HT-29 (cell line): ENCODE results near the gene CA9. TPM values are rescaled to one million over a fixed set of nuclear protein-coding genes. Genes with fewer than 3 reads are reported as not detected.

Experiments
- DNase-seq: peaks from one replicate; pipeline ENCODE4 v3.0.0-alpha.2; 2015; ENCODE audit warnings: low spot score
- total RNA-seq: library from RNA; depleted of rRNA; stranded (reverse); fragments of >200 nt; shearing (Covaris generic); gene quantifications from 2 replicates; pipeline ENCODE4 v1.2.3, GENCODE V29; 2014

Gene CA9
- total RNA-seq, 1 experiment from 2014 or later, result 95.4 TPM

- DNase-seq, result peak; percentile 14
These were observed 21.5 kb upstream of the CA9 start for GRCh38 chr9:35651956-35652828.

GRCh38 chr9:35652829-35653209, 20.9 kb upstream of the CA9 start:
- no peak for DNase-seq

DNA sequence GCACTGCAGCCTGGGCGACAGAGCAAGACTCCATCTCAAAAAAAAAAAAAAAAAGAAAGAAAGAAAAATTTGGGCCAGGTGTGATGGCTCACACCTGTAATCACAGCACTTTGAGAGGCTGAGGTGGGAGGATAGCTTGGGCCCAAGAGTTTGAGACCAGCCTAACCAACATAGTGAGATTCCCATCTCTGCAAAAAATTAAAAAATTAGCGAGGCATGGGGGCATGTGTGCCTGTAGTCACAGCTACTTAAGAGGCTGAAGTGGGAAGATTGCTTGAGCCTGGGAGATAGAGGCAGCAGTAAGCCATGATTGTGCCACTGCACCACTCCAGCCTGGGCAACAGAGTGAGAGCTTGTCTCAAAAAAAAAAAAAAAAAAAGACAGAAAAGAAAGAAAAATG, 20.1 kb upstream of the CA9 start:
- no peak for DNase-seq

GRCh38 chr9:35656348-35656747, 17.4 kb upstream of the CA9 start:
- no peak for DNase-seq

DNA sequence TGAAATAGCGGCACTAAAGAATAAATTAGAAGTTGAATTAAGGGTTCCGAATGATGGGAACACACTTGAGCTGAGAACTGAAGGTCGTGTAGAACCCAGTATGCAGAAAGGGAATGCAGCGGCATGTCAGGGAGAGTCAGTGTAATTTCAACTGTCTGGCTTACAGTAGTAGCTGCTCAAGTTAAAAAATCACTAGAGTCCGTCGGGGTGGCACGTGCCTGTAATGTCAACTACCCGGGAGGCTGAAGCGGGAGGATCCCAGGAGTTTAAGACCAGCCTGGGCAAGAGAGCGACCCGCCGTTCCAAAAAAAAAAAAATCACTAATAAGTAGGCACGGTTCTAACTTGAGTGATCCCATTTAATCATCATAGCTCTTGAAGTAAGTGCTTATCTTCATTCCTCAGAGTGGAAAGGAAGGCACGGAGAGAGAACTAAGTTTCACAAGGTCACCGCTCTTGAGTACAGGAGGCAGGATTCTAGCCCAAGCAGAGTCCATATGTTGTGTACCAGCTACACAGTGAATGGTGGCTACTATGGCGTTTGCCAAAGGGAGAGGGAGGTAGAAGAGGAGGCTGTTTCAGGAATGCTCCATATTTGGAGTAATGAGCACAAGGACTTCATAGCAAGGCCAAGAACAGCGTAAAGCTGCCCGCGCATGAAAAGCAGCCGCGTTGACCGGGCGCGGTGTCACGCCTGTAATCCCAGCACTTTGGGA, 16.7 kb upstream of the CA9 start:
- DNase-seq, result no peak

DNA sequence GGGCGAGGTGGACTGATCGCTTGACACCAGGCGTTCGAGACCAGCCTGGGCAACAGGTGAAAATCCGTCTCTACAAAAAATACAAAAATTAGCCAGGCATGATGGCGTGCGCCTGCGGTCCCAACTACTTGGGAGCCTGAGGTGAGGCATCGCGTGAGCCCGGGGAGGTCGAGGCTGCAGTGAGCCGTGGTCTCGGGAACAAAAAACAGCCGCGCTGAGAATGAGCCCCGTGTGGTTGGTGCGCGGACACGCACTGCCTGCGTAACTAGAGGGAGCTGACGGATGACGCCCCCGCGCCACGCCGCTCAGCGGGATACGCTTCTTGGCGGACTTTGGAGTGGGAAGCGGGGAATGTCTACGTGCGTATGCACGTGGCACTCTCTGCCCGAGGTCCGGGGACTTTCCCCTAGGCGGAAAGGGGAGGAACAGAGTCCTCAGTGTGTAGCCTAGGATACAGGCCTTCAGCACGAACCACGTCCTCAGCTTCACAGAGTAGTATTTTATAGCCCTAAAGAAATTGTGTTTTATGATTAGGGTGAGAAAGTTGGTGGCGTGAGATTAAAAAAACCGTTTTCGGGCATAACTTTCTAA, 16.1 kb upstream of the CA9 start, which contains the start of gene RMRP:
Gene RMRP, minus strand, starts transcription at position 474 of the 591 bp plus-strand sequence.
- peak; percentile 97 for DNase-seq

GRCh38 chr9:35658137-35658967, 15.4 kb upstream of the CA9 start, which contains the start of gene CCDC107:
Gene CCDC107, plus strand, starts transcription at chr9:35658292. Its CDS starts 88 bp downstream, at chr9:35658380.
- DNase-seq, result peak; percentile 92

- DNase-seq, result peak; percentile 34
These were observed 14.8 kb upstream of the CA9 start for GRCh38 chr9:35658968-35659220.

GRCh38 chr9:35659340-35659739, 14.4 kb upstream of the CA9 start:
- no peak for DNase-seq

- peak; percentile 56 for DNase-seq
These were observed 12.7 kb upstream of the CA9 start for GRCh38 chr9:35660966-35661415.

DNA sequence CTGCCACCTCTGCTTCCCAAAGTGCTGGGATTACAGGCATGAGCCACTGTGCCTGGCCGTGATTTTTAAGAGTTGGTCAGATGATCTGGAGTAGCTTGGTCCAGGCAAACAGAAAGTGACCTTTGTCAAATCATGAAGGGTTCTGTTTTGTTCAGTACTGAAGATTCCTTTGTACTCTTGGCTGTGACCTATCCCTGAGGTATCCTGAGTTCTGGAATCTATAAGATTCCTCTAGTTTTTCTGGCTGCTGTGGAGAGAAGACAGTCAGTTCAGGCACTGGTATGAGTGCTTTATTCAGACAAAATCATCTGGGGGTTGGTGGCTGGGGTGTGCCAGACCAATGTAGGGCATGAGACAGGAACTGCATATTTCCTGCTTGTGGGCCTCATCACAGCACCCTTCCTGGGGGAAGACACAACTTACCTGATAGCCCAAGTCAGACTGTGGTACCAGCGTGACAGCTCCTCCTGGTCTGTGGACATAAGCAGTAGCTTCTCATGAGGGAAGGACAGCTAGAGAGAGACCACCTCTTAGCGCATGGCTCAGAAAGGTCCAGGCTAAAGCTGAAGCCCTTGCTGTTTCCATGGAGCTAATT, 11.9 kb upstream of the CA9 start:
- no peak for DNase-seq

- no peak for DNase-seq
These were observed 11.3 kb upstream of the CA9 start for GRCh38 chr9:35662437-35662836.

DNA sequence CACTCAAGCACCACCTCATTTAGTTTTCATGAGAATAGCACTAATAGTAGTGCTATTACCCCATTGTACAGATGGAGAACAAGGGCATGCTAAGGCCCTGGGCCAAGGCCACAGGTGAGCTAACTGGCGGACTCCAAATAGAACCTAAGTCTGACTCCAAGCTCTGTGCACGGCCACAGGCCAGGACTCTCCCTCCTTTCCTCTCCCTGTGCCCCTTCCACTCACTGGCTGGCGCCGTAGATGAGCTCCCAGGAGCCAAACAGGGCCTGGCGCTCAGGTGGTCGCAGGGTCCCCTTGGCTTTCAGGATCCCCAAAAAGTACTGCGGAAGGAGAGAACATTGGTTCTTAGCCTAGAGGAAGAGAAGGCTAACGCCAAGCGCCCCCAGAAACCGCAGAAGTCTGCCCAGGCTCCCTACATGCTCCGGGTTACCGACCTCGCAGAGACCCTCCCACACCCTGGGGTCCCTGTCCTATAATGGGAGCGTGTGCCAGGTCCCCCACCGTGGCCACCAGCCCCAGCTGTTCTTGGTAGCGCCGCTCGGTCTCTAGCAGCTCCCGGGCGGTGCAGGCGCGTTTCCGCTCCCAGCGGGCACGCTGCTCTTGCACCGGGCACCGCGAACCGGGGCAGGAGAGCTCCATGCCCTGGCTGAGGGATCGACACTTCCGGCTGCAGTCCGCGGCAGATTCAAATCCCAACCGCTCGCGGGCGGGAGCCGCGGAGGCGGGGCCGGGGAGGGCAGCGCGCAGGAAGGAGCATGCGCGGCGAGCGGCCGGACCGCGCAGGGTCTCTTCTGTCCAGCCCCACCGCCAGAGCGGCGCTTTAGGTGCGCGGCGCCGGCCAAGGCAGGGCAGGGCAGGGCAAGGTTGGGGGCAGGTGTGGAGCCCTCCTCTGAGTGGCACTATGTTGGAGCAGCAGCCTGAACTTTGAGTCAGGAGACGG, 8.9 kb upstream of the CA9 start, which contains the start of gene ARHGEF39:
Gene ARHGEF39, minus strand, starts transcription at position 665 of the 940 bp plus-strand sequence. Its CDS starts 26 bp downstream, at position 639.
- peak; percentile 86 for DNase-seq

- no peak for DNase-seq
These were observed 8.3 kb upstream of the CA9 start for GRCh38 chr9:35665471-35665818.

GRCh38 chr9:35666045-35666444, 7.7 kb upstream of the CA9 start:
- DNase-seq, result no peak

DNA sequence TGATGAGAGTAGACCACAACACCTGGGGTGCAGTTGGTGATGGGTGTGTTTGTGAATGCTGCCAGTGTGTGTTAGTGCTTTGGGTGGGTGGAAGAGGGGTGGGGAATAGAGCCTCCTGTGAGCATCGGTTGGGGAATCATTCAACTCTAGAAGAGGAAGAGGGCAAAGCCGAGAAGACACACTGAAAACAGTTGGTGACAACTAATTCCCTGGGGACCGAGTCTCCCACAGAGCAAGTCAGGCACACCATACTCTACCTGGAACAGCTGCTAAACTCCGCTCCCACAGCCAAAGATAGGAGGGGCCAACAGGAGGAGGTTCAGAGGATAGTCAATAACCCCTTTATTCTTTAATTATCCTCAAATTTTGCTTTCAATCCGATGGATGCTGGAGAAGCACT, 7.2 kb upstream of the CA9 start:
- DNase-seq, result no peak

- no peak for DNase-seq
These were observed 5.8 kb upstream of the CA9 start for GRCh38 chr9:35667939-35668338.

DNA sequence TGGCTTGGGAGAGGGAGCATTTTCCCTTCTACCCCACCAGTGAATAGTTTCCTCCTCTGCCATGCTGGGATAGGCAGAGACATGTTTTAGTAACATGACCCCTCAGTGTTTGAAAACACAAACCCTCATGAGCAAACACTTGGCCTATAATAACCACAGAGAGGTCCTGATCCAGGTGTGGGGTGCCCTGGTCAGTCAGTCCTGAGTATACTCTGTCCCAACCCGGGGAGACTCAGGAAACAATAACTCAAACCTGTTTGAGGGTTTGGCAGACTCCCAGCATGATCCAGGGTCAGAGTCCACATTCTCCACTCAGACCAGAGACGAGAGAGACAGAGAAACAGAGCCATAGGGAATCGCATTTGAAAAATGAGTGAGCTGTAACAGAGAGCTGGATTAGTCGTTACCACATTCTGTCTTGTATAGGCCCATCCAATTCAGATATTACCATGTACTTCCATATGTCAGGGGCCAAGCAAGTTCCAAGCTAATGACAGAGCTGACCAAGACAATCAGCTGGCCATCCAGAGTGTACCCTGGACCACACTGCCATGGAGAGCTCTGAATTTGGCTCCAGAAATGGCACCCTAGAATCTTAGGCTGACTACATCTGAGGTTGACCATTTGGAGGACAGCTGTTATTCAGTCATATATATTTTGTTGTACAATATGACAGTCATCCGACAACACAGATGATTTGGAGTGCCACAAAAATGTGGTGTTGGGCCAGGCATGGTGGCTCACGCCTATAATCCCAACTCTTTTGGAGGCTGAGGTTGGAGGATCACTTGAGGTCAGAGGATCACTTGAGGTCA, 4.2 kb upstream of the CA9 start:
- peak; percentile 99 for DNase-seq

GRCh38 chr9:35674025-35674361, 265 bp downstream of the CA9 start:
- no peak for DNase-seq
